GM12874 (cell line): ENCODE data around the gene JARID2.

Source experiments
- TF ChIP-seq, protein P1 (sequence below): IDR thresholded peaks from 2 replicates; pipeline ENCODE4 v1.5.1; 2011; ENCODE audit warnings: low read depth, mild to moderate bottlenecking, control low read depth, low read length, moderate library complexity; ENCODE audit not compliant: insufficient read depth

Gene JARID2

GRCh38 chr6:15352845-15353244 is 107.0 kb downstream of the JARID2 start:
- TF ChIP-seq, protein P1, sequence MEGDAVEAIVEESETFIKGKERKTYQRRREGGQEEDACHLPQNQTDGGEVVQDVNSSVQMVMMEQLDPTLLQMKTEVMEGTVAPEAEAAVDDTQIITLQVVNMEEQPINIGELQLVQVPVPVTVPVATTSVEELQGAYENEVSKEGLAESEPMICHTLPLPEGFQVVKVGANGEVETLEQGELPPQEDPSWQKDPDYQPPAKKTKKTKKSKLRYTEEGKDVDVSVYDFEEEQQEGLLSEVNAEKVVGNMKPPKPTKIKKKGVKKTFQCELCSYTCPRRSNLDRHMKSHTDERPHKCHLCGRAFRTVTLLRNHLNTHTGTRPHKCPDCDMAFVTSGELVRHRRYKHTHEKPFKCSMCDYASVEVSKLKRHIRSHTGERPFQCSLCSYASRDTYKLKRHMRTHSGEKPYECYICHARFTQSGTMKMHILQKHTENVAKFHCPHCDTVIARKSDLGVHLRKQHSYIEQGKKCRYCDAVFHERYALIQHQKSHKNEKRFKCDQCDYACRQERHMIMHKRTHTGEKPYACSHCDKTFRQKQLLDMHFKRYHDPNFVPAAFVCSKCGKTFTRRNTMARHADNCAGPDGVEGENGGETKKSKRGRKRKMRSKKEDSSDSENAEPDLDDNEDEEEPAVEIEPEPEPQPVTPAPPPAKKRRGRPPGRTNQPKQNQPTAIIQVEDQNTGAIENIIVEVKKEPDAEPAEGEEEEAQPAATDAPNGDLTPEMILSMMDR = no peak

GRCh38 chr6:15355683-15356099 is 109.8 kb downstream of the JARID2 start:
- TF ChIP-seq, protein P1 = no peak

- TF ChIP-seq, protein P1 = no peak
These were observed 110.3 kb downstream of the JARID2 start for GRCh38 chr6:15356179-15356578.

DNA sequence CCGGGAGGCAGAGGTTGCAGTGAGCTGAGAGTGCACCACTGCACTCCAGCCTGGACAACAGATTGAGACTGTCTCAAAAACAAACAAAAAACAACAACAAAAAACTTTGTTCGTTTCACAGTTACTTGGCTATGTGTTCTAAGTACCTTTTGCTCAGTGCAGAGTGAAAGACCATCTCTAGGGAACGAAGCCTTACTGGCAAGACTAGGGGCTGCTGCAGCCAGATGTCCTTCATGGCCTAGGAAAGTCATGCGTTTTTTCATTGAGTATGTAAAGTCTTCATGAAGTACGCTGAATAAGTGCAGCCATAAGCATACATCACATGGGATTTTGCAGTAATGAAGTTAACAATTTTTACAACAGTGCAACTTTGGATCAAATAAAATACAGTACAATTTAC is 111.1 kb downstream of the JARID2 start:
- TF ChIP-seq, protein P1 = no peak

DNA sequence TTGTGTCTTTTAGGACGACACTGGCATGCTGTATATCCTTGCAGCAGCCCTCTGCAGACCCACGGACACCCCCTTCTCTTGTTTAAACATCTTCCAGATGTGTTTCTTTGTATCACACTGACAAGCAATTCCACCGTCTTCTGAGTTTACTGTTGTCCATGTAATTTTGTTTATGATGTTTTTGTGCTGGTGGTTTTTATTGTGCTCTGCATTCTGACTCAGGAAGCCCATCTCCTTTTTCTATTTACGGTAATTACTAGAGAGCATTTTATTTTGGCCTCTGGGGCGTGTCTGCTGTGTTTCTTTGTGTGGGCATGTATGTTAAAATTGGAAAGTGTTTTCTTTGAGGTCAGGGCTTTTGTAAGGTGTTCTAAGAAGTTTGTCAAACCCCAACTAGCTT is 111.9 kb downstream of the JARID2 start:
- TF ChIP-seq, protein P1 = no peak

DNA sequence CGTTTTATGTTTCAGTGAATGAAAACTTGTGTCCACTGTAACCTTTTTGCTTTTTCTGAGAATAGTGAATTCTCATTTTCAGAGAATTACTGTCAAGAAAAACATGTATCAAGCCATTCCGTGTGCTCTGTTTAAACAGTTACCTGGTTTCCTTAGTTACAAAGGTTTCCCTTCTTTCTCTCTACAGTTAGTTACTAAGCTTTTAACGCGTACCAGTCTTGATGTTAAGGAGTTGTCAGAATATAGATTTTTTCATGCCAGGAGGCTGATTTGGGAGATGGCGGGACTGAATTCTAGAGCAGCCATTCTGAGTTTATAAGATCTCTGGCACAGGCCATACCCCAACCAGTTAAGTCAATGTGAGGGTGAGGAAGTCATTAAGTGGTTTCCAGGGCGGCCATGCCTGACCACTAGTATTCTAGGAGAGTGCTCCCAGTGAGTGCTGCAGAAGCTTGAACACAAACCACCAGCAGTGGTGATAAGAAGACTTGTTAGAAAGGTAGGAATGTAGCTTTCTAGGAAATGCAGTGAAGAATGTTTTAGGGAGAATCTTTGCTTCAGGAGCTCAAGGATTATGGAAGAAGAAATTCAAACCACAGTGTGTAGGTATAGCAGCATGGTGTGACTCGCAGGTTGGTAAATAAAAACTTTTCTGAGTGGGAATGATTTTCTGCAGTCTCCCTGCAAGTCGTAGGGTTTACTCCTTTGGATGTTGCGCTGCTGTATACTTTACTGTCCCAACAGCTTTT is 112.9 kb downstream of the JARID2 start:
- TF ChIP-seq, protein P1 = no peak

DNA sequence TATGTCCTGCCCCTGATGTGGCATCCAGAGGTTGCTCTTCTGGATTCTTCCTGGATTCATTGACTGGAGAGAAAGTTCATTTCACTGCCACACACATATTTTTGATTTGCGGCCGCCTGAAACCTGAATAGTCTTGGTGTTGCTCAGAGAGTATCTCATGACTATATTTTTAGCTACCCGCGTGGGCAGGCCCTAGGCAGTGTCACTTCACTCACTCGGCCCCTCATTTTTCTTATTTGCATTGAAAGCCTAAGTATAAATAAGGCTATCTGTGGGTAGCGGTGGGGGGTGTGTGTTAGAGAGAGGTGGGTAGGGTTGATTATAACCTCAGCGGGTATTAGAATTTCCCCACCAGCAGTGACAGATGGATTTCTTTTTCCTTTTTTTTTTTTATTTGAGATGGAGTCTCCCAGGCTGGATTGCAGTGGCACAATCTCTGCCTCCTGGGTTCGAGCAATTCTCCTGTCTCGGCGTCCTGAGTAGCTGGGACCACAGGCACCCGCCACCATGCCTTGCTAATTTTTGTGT is 113.5 kb downstream of the JARID2 start:
- TF ChIP-seq, protein P1 = no peak
